Ovary (tissue), 3 donors: ENCODE results near the gene POLN.

Experiments
- CTCF ChIP-seq, 3 donors: fragments of 450-650 bp in 2 of 3; fragments of 200-600 bp in 1 of 3; IDR thresholded peaks; one replicate each; pipeline versions ENCODE4 v1.5.1 to v1.8.0; 2016 to 2022; ENCODE audit warnings: antibody characterized with exemption in 3 of 3, mild to moderate bottlenecking in 1 of 3
- EP300 ChIP-seq: sonication (generic); formaldehyde crosslinking; IDR thresholded peaks from one replicate; pipeline ENCODE4 v1.6.1; 2017; ENCODE audit warnings: antibody characterized with exemption
- POLR2A ChIP-seq: fragments of 450-650 bp; IDR thresholded peaks from one replicate; pipeline ENCODE4 v1.6.1; 2017; ENCODE audit warnings: antibody characterized with exemption, mild to moderate bottlenecking, moderate library complexity
- donor health status: DM: no; HTN: no; CAD: no.

GRCh38 chr4:2059726-2060602, 182.0 kb downstream of the POLN start:
- no peak for TF ChIP-seq CTCF (IDR thresholded peaks at IDR 0.05)
- TF ChIP-seq POLR2A = no peak
- TF ChIP-seq EP300 = no peak
